ENCODE data around the gene TRPM3.

Gene TRPM3

DNA sequence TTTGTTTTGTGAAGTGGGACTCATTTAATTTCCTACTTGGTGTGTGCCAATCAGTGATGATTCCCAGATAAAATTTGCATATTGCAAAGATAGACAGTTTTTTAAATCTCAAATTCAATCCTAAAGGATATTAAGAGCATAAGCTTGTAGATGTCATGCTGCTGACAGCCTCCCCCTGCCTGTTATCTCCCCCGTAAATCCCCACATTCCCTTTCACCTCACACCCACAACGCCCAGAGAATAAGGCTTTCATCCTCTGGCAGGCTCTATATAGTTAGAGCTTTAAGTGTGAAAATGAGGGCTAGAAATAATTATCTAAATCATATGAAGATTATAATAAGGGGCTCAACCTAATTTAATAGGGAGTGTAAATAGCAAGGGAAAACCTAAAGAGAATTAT is 265.0 kb downstream of the TRPM3 start (continued):
- TF ChIP-seq, protein P1, sequence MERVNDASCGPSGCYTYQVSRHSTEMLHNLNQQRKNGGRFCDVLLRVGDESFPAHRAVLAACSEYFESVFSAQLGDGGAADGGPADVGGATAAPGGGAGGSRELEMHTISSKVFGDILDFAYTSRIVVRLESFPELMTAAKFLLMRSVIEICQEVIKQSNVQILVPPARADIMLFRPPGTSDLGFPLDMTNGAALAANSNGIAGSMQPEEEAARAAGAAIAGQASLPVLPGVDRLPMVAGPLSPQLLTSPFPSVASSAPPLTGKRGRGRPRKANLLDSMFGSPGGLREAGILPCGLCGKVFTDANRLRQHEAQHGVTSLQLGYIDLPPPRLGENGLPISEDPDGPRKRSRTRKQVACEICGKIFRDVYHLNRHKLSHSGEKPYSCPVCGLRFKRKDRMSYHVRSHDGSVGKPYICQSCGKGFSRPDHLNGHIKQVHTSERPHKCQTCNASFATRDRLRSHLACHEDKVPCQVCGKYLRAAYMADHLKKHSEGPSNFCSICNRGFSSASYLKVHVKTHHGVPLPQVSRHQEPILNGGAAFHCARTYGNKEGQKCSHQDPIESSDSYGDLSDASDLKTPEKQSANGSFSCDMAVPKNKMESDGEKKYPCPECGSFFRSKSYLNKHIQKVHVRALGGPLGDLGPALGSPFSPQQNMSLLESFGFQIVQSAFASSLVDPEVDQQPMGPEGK (CRISPR knock-in tag; IDR thresholded peaks at IDR 0.05; ENCODE audit: borderline replicate concordance): no peak
- no peak for TF ChIP-seq GLIS3 (CRISPR knock-in tag; IDR thresholded peaks at IDR 0.05)
- TF ChIP-seq, protein P2, sequence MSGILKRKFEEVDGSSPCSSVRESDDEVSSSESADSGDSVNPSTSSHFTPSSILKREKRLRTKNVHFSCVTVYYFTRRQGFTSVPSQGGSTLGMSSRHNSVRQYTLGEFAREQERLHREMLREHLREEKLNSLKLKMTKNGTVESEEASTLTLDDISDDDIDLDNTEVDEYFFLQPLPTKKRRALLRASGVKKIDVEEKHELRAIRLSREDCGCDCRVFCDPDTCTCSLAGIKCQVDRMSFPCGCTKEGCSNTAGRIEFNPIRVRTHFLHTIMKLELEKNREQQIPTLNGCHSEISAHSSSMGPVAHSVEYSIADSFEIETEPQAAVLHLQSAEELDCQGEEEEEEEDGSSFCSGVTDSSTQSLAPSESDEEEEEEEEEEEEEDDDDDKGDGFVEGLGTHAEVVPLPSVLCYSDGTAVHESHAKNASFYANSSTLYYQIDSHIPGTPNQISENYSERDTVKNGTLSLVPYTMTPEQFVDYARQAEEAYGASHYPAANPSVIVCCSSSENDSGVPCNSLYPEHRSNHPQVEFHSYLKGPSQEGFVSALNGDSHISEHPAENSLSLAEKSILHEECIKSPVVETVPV (CRISPR knock-in tag; IDR thresholded peaks at IDR 0.05): no peak
- TF ChIP-seq TOX (CRISPR knock-in tag; IDR thresholded peaks at IDR 0.05; ENCODE audit: borderline replicate concordance): no peak
- TF ChIP-seq, protein P3, sequence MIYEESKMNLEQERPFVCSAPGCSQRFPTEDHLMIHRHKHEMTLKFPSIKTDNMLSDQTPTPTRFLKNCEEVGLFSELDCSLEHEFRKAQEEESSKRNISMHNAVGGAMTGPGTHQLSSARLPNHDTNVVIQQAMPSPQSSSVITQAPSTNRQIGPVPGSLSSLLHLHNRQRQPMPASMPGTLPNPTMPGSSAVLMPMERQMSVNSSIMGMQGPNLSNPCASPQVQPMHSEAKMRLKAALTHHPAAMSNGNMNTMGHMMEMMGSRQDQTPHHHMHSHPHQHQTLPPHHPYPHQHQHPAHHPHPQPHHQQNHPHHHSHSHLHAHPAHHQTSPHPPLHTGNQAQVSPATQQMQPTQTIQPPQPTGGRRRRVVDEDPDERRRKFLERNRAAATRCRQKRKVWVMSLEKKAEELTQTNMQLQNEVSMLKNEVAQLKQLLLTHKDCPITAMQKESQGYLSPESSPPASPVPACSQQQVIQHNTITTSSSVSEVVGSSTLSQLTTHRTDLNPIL (CRISPR knock-in tag; IDR thresholded peaks at IDR 0.05; ENCODE audit: low read depth): no peak
- no peak for TF ChIP-seq OSR1 (CRISPR knock-in tag; IDR thresholded peaks at IDR 0.05)
- TF ChIP-seq ZFP3 (CRISPR knock-in tag; IDR thresholded peaks at IDR 0.05): no peak

DNA sequence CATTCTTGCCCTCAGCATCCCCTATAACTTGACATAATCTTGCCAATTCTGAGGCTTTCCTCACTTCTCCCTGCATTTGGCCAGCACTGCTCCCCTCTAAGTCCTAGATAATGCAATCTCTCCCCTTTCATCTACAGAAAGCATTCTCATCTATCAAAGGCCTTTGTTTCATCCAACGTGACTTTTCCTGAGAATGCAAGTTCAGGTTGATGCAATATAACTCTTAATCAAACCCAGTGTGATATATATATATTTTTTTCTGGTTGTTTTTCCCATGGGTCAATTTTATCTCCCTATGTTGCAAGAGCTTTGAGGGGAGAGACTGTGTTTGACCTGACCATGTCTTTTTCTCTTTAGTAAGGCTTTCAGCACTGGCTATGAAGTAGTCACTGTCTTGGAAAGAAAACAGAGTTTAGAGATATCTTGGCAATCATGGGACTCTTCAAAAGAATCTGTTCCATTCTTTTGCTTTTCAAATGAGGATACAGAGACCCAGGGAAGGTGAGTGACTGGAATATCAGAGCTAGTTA is 268.6 kb downstream of the TRPM3 start:
- no peak for TF ChIP-seq PPARA (CRISPR knock-in tag; IDR thresholded peaks at IDR 0.05; ENCODE audit: borderline replicate concordance)
- no peak for TF ChIP-seq ZNF8 (CRISPR knock-in tag; IDR thresholded peaks at IDR 0.05)
- TF ChIP-seq ZFP30 (CRISPR knock-in tag; IDR thresholded peaks at IDR 0.05): no peak
- no peak for TF ChIP-seq OSR1 (CRISPR knock-in tag; IDR thresholded peaks at IDR 0.05)
- no peak for TF ChIP-seq ISL1 (CRISPR knock-in tag; IDR thresholded peaks at IDR 0.05)
- TF ChIP-seq ZC3H10 (CRISPR knock-in tag; IDR thresholded peaks at IDR 0.05): no peak
- no peak for TF ChIP-seq SNAI2 (CRISPR knock-in tag; IDR thresholded peaks at IDR 0.05)
- no peak for TF ChIP-seq ESRRG (CRISPR knock-in tag; IDR thresholded peaks at IDR 0.05)
- TF ChIP-seq ZNF565 (CRISPR knock-in tag; conservative IDR thresholded peaks at IDR 0.05; ENCODE audit: low read depth): no peak
- no peak for ATAC-seq

DNA sequence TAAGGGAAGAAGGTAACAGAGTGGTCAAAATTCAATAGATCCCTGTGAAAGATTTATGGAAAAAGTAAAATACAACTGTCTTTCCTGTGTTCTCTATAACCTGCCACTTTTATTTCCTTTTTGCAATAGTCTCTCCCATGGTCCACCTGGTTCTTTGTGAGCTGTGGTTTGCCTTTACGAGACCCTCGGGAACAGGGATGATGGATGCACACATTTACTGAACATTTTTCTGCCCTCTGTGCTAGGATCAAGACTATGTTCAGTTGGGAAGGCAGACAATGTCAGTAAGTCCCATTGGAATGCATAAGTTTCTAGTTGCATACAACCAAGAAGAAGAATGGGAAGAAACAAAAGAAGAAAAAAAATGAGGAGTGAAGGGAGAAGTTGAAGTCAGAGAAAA is 281.2 kb downstream of the TRPM3 start:
- no peak for TF ChIP-seq TCF4 (CRISPR knock-in tag; IDR thresholded peaks at IDR 0.05; ENCODE audit: borderline replicate concordance)
- TF ChIP-seq SNAI2 (CRISPR knock-in tag; IDR thresholded peaks at IDR 0.05): no peak
- no peak for TF ChIP-seq TOX (CRISPR knock-in tag; IDR thresholded peaks at IDR 0.05; ENCODE audit: borderline replicate concordance)
- no peak for TF ChIP-seq PPARA (CRISPR knock-in tag; IDR thresholded peaks at IDR 0.05; ENCODE audit: borderline replicate concordance)
- TF ChIP-seq ARNTL (CRISPR knock-in tag; IDR thresholded peaks at IDR 0.05; ENCODE audit: borderline replicate concordance, low read depth): no peak
- no peak for TF ChIP-seq ZFP3 (CRISPR knock-in tag; IDR thresholded peaks at IDR 0.05)
- TF ChIP-seq ZNF565 (CRISPR knock-in tag; conservative IDR thresholded peaks at IDR 0.05; ENCODE audit: low read depth): no peak
- no peak for TF ChIP-seq ZC3H10 (CRISPR knock-in tag; IDR thresholded peaks at IDR 0.05)
- TF ChIP-seq, protein P3 (CRISPR knock-in tag; IDR thresholded peaks at IDR 0.05; ENCODE audit: low read depth): no peak
- TF ChIP-seq RARB (CRISPR knock-in tag; IDR thresholded peaks at IDR 0.05): no peak
- no peak for TF ChIP-seq GLIS3 (CRISPR knock-in tag; IDR thresholded peaks at IDR 0.05)
- TF ChIP-seq ZNF70 (CRISPR knock-in tag; IDR thresholded peaks at IDR 0.05): no peak
- no peak for ATAC-seq

DNA sequence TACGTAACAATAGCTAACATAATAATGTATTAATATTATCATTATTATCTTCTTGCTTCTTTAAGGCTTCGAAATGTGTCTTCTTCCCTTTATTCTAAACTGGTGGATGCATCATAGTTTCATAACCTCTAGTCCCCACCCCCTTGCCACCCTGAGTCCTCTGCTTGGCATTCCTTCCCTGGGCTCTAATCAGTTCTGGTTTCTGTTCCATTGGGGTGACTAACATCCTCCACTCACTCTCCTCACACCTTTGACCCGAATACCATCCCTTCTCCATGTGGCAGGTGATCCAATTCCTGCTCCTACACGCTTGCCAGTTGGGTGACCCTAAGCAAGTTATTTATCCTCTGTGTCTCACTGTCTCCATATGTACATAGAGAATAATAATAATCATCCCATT is 286.1 kb downstream of the TRPM3 start:
- no peak for ATAC-seq
- no peak for TF ChIP-seq RARB (CRISPR knock-in tag; IDR thresholded peaks at IDR 0.05)
- no peak for TF ChIP-seq ZFP3 (CRISPR knock-in tag; IDR thresholded peaks at IDR 0.05)
- TF ChIP-seq PPARA (CRISPR knock-in tag; IDR thresholded peaks at IDR 0.05; ENCODE audit: borderline replicate concordance): no peak
- TF ChIP-seq ZNF565 (CRISPR knock-in tag; conservative IDR thresholded peaks at IDR 0.05; ENCODE audit: low read depth): no peak
- TF ChIP-seq BACH2 (CRISPR knock-in tag; IDR thresholded peaks at IDR 0.05; ENCODE audit: borderline replicate concordance): no peak
- TF ChIP-seq TOX (CRISPR knock-in tag; IDR thresholded peaks at IDR 0.05; ENCODE audit: borderline replicate concordance): no peak
- TF ChIP-seq ZNF70 (CRISPR knock-in tag; IDR thresholded peaks at IDR 0.05): no peak
- TF ChIP-seq SNAI2 (CRISPR knock-in tag; IDR thresholded peaks at IDR 0.05): no peak
- TF ChIP-seq, protein P4, sequence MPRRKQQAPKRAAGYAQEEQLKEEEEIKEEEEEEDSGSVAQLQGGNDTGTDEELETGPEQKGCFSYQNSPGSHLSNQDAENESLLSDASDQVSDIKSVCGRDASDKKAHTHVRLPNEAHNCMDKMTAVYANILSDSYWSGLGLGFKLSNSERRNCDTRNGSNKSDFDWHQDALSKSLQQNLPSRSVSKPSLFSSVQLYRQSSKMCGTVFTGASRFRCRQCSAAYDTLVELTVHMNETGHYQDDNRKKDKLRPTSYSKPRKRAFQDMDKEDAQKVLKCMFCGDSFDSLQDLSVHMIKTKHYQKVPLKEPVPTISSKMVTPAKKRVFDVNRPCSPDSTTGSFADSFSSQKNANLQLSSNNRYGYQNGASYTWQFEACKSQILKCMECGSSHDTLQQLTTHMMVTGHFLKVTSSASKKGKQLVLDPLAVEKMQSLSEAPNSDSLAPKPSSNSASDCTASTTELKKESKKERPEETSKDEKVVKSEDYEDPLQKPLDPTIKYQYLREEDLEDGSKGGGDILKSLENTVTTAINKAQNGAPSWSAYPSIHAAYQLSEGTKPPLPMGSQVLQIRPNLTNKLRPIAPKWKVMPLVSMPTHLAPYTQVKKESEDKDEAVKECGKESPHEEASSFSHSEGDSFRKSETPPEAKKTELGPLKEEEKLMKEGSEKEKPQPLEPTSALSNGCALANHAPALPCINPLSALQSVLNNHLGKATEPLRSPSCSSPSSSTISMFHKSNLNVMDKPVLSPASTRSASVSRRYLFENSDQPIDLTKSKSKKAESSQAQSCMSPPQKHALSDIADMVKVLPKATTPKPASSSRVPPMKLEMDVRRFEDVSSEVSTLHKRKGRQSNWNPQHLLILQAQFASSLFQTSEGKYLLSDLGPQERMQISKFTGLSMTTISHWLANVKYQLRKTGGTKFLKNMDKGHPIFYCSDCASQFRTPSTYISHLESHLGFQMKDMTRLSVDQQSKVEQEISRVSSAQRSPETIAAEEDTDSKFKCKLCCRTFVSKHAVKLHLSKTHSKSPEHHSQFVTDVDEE (CRISPR knock-in tag; IDR thresholded peaks at IDR 0.05): no peak
- TF ChIP-seq ISL1 (CRISPR knock-in tag; IDR thresholded peaks at IDR 0.05): no peak
- no peak for TF ChIP-seq CSDC2 (CRISPR knock-in tag; IDR thresholded peaks at IDR 0.05)
- TF ChIP-seq, protein P5, sequence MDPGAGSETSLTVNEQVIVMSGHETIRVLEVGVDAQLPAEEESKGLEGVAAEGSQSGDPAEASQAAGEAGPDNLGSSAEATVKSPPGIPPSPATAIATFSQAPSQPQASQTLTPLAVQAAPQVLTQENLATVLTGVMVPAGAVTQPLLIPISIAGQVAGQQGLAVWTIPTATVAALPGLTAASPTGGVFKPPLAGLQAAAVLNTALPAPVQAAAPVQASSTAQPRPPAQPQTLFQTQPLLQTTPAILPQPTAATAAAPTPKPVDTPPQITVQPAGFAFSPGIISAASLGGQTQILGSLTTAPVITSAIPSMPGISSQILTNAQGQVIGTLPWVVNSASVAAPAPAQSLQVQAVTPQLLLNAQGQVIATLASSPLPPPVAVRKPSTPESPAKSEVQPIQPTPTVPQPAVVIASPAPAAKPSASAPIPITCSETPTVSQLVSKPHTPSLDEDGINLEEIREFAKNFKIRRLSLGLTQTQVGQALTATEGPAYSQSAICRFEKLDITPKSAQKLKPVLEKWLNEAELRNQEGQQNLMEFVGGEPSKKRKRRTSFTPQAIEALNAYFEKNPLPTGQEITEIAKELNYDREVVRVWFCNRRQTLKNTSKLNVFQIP (CRISPR knock-in tag; IDR thresholded peaks at IDR 0.05; ENCODE audit: borderline replicate concordance, low read depth): no peak
- no peak for TF ChIP-seq ZC3H10 (CRISPR knock-in tag; IDR thresholded peaks at IDR 0.05)
- no peak for TF ChIP-seq ESRRG (CRISPR knock-in tag; IDR thresholded peaks at IDR 0.05)
- TF ChIP-seq GLIS3 (CRISPR knock-in tag; IDR thresholded peaks at IDR 0.05): no peak
- no peak for TF ChIP-seq ZFP30 (CRISPR knock-in tag; IDR thresholded peaks at IDR 0.05)
- no peak for TF ChIP-seq ZNF8 (CRISPR knock-in tag; IDR thresholded peaks at IDR 0.05)
- TF ChIP-seq TCF4 (CRISPR knock-in tag; IDR thresholded peaks at IDR 0.05; ENCODE audit: borderline replicate concordance): no peak

Measured in SK-N-SH treated with all-trans-retinoic acid at 6 μM for 48 hours (cell line).